RWPE2 (cell line): Measurements from ENCODE around the gene EYA2.

Experiments used
- ATAC-seq: fragments of 200-7000 bp; cut with Tn5 transposase; 3 replicates; pipeline ENCODE4 v1.9.1; 2021; ENCODE audit warnings: low read depth
- DNase-seq: peaks from one replicate; pipeline ENCODE4 v3.0.0-alpha.2; 2020; ENCODE audit warnings: low spot score
- H3K27ac ChIP-seq: fragments of 450-650 bp; 2 replicates; pipeline ENCODE4 v1.5.1; 2017; ENCODE audit warnings: mild to moderate bottlenecking; ENCODE audit not compliant: poor library complexity, severe bottlenecking
- H3K27me3 ChIP-seq: fragments of 250-450 bp; sonication (Bioruptor Pico); 2 replicates; pipeline ENCODE4 v1.5.1; 2021; ENCODE audit warnings: mild to moderate bottlenecking, moderate library complexity; ENCODE audit not compliant: insufficient read depth, poor library complexity, severe bottlenecking
- H3K36me3 ChIP-seq: fragments of 250-450 bp; sonication (Bioruptor Pico); 2 replicates; pipeline ENCODE4 v1.5.1; 2020; ENCODE audit warnings: low read depth, mild to moderate bottlenecking, moderate library complexity
- H3K4me1 ChIP-seq: fragments of 250-450 bp; sonication (Bioruptor Pico); 2 replicates; pipeline ENCODE4 v1.5.1; 2021; ENCODE audit warnings: mild to moderate bottlenecking, moderate library complexity; ENCODE audit not compliant: insufficient read depth, poor library complexity, severe bottlenecking
- H3K4me3 ChIP-seq: fragments of 250-450 bp; sonication (Bioruptor Pico); 2 replicates; pipeline ENCODE4 v1.5.1; 2021; ENCODE audit warnings: mild to moderate bottlenecking, moderate library complexity; ENCODE audit not compliant: severe bottlenecking
- H3K9me3 ChIP-seq: fragments of 250-450 bp; sonication (Bioruptor Pico); 2 replicates; pipeline ENCODE4 v1.5.1; 2021; ENCODE audit warnings: mild to moderate bottlenecking, moderate library complexity; ENCODE audit not compliant: severe bottlenecking
- CTCF ChIP-seq: fragments of 450-650 bp; IDR thresholded peaks from one replicate; pipeline ENCODE4 v1.5.1; 2017; ENCODE audit warnings: mild to moderate bottlenecking, moderate library complexity; ENCODE audit not compliant: poor library complexity, severe bottlenecking

EYA2 gene

DNA sequence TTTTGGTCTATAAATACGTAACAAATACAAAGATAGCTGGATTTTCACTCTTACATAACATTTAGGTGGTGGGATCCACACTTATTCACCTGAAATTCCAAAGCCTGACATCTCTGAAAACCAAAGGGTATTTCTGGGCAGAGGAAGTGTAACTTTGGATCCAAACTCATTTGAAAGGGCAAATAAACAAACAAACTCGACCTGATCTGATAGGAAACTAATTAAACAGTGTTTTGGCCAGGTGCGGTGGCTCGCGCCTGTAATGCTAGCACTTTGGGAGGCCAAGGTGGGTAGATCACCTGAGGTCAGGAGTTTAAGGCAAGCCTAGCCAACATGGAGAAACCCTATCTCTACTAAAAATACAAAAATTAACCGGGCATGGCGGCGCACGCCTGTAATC, 332.9 kb downstream of the EYA2 start:
- no peaks in the 10 kb centered on the region for H3K27me3 ChIP-seq
- H3K36me3 ChIP-seq, result peaks cover 96% of the 10 kb centered on the region
- DNase-seq, result no peak
- no peaks in the 10 kb centered on the region for H3K4me1 ChIP-seq
- H3K9me3 ChIP-seq, result no peaks in the 10 kb centered on the region
- H3K4me3 ChIP-seq, result no peak overlapping the region
- no peak overlapping the region for H3K27ac ChIP-seq
- ATAC-seq, result no peak
- no peak for TF ChIP-seq CTCF

DNA sequence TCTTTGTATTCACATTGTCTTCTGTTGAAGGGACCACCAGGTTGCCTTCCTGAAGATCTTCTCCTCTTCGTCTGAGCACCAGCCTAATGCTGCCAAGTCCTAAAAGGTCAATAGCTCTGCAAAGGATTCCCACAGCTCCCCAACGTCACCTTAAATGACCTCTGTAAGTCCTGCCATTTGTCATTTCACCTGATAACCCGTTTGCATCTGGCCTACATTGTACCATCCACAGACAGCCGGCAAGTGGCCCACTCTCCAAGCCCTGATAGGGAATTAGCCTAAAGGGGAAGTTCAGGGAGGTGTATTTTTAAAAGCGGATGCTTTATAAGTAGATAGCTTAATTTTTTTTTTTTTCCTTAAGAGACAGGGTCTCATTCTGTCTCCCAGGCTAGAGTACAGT, 334.0 kb downstream of the EYA2 start:
- no peak for TF ChIP-seq CTCF

DNA sequence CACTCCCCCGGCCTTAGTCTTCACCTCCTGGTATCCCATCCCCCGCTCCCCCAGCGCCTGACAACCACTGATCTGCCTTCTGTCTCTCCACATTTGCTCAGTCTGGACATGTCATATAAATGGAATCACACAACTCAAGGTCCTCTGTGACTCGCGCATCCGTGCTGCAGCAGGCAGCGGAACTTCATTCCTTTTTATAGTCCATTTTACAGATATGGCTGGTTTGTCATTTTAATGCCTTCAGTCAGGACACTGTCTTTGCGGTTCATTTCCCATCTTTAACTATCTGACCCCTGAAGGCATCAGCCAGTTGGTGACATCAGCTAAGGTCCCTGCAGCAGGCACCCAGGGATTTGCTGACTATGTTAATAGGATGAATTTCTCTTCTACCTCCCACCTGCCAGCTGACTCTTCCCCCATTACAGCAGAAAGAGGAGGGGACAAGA, 336.2 kb downstream of the EYA2 start:
- TF ChIP-seq CTCF, result no peak
- DNase-seq (no peak), ATAC-seq (no peak)
- Histone ChIP-seq H3K4me3 (no peak overlapping the region), H3K27ac (no peak overlapping the region), H3K9me3 (no peaks in the 10 kb centered on the region), H3K36me3 (peaks cover 98% of the 10 kb centered on the region), H3K4me1 (no peaks in the 10 kb centered on the region), H3K27me3 (no peaks in the 10 kb centered on the region)

More for the DNA sequence above, 334.0 kb downstream of the EYA2 start:
- Histone ChIP-seq H3K27ac (no peak overlapping the region), H3K36me3 (peaks cover 96% of the 10 kb centered on the region), H3K27me3 (no peaks in the 10 kb centered on the region), H3K4me3 (no peak overlapping the region), H3K4me1 (no peaks in the 10 kb centered on the region), H3K9me3 (no peaks in the 10 kb centered on the region)
- DNase-seq (no peak), ATAC-seq (no peak)

DNA sequence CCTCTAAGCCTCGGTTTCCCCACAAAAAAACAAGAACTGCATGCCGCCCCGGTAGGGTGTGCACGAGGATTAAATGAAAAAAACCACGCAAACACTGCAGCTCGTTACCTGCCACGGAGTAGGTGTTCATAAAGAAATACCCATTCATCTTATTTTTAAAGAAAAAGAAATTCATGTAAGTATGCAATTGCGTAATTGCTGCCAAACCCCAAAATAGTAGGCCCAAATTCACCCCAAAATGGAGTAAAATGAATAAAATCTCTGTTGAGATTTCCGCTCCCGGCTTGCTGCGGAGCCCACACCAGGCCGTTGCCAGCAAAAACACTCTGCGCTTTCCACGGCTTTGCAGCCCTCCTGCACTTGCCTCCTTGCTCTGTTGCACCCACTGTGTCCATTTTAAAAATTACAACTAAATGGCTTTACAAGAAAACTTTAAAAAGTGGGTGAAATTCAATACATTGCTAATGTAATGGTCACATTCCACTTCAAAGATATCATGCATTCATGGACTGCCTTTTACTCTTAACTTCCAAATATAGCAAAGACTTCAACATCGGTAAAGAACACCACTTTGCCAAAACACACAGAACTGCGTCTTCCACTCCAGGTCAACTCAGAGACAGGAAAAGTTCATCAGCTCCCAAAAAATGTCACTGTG, 336.9 kb downstream of the EYA2 start:
- Histone ChIP-seq H3K36me3 (peaks cover 98% of the 10 kb centered on the region), H3K27me3 (no peaks in the 10 kb centered on the region), H3K27ac (no peak overlapping the region), H3K9me3 (no peaks in the 10 kb centered on the region), H3K4me3 (no peak overlapping the region), H3K4me1 (no peaks in the 10 kb centered on the region)
- TF ChIP-seq CTCF, result no peak
- DNase-seq (no peak), ATAC-seq (no peak)

GRCh38 chr20:47232518-47232917, 337.9 kb downstream of the EYA2 start:
- ATAC-seq, result no peak
- Histone ChIP-seq H3K9me3 (no peaks in the 10 kb centered on the region), H3K36me3 (peaks cover 98% of the 10 kb centered on the region), H3K4me1 (no peaks in the 10 kb centered on the region), H3K4me3 (no peak overlapping the region), H3K27ac (no peak overlapping the region), H3K27me3 (no peaks in the 10 kb centered on the region)
- no peak for TF ChIP-seq CTCF
- DNase-seq, result no peak
